ENCODE measurements around the gene S100A14.

The S100A14 gene

DNA sequence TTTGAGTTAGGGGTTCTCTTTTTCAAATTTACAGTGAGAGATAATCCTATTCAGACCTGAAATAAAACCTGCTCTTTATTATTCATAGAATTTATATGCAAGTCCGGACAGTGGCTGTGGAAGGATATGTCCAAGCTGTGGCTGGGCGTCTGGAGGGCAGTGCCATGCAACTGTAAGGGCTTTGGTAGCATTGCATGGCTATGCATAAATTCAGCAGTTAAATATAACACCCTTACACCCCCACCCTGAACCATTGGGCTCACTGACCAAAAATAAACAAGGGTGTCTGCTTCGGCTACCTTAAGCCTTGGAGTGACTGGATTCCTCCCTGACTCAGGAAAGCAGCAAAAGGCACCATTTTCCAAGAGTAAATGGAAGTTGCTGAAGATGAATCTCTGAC, 23.2 kb upstream of the S100A14 start:
- DNase-seq (ENCODE audit: low read depth in 3 of 3, low spot score in 1 of 3): no peak

DNA sequence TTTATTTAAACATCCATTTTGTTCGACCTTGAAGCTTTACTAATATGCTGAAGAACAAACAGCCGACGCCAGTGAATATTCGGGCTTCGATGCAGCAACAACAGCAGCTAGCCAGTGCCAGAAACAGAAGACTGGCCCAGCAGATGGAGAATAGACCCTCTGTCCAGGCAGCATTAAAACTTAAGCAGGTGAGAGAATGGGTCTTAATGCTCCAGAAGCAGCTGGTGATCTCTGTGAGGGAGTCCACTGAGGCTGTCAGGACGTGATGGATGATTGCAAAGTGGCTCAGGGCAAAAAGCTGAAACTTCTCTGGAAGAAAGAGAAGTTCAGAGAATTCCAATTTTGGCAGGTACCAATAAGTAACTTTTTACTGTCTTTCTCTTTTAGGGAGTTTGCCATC, 22.1 kb upstream of the S100A14 start:
- DNase-seq (ENCODE audit: low read depth in 3 of 3, low spot score in 1 of 3): no peak

- DNase-seq (ENCODE audit: low read depth in 3 of 3, low spot score in 1 of 3): no peak
Measured at GRCh38 chr1:153636312-153636711, 20.2 kb upstream of the S100A14 start.

GRCh38 chr1:153635872-153636271, 19.7 kb upstream of the S100A14 start:
- DNase-seq (ENCODE audit: low read depth in 3 of 3, low spot score in 1 of 3): no peak

GRCh38 chr1:153633754-153634665, 17.9 kb upstream of the S100A14 start, which contains the start of gene CHTOP:
Gene CHTOP, plus strand, starts transcription at chr1:153634066. Its CDS starts 2,523 bp downstream, at chr1:153636589.
- peak; percentile 93 to 96 (median 95) for DNase-seq (ENCODE audit: low read depth in 3 of 3, low spot score in 1 of 3)

DNA sequence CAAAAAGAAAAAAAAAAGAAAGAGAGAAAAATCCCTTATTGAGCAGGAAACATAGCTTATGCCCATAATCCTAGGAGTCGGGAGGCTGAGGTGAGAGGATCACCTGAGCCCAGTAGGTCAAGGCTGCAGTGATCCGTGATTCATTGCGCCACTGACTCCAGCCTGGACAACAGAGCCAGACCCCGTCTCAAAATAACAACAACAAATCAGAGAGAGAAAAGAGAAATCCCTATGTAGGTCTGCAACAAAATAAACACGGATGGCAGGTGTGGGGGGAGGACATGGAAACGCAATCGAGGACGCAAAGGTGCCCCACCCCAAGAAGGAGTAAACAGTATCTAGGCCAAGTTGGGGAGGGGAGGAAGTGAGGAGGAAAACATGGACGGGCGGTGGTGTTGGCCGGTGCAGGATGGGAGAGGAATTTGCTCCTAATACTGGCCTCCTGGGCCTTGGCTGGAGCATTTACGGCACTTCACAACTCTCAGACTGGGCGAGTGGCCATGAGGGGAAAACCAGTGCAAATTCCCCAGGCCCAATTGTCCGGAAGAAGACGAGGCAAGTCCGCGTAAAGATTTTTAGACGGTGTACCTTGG, 17.1 kb upstream of the S100A14 start:
- DNase-seq (ENCODE audit: low read depth in 3 of 3, low spot score in 1 of 3): no peak

DNA sequence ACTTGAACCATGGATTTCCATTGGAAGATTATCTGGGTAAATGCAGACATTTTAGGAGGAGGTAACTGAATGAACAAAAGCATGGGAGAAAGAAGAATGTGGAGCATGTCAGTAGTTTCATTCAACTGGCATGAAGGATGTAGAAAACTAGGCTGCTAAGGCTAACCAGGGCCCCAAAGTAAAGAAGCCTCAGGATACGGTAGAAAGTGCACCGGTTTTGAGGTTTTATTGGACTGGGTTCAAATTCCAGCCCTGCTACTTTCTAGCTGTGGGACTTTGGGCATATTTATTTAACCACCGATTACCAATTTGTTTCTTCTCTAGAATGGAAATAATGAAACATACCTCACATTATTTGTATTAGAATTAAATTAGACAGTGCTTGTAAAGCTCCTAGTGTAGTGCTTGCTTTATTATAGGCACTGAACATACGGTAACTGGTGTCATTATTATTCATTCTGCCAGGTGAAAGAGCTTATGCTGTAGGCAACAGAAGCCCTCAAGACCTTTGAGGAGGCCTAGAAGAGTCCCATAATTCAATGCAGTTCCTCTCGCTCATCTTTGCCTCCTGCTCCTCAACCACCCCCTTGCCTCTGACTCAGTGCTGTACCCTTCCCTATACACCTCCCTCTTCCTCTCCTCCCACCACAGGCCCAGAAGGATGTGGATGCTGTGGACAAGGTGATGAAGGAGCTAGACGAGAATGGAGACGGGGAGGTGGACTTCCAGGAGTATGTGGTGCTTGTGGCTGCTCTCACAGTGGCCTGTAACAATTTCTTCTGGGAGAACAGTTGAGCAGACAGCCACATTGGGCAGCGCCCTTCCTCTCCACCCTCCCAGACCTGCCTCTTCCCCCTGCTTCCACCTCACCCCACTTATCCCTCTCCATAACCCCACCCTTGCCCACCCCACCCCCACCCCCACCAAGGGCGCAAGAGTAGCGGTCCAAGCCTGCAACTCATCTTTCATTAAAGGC, 15.2 kb upstream of the S100A14 start:
- DNase-seq (ENCODE audit: low read depth in 3 of 3, low spot score in 1 of 3): no peak

DNA sequence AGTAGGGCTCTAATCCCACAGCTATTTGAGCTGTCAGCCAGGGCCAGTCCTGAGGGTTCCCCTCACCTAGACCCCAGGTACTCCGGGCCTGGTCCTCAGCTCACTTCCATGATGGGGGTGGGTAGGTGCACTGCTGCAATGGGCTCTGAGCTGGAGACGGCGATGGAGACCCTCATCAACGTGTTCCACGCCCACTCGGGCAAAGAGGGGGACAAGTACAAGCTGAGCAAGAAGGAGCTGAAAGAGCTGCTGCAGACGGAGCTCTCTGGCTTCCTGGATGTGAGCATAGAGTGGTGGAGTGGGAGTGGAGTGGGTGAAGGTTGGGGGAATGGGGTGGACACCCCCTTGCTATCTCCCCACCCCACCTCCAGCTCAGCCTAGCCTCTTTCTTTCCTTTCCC, 14.3 kb upstream of the S100A14 start:
- no peak for DNase-seq (ENCODE audit: low read depth in 3 of 3, low spot score in 1 of 3)

DNA sequence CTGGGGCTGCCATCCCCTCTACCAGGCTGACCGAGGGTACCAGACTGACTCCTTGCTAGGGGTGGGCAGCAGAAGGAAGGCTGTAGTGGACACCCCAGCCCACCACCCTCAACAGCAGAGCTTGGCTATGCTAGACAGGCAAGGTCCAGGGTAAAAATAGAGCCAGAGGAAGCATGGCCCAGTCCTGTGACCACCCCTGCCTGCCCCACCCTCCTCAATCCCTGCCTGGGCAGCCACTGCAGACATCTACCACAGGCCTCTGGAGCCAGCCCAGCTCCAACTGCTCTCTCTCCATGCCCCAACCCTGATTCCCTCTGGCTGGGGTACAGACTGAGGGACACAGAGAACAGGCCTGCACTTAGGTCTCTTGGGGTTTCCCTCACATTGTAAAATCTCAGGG, 13.8 kb upstream of the S100A14 start:
- DNase-seq (ENCODE audit: low read depth in 3 of 3, low spot score in 1 of 3): no peak

- DNase-seq (ENCODE audit: low read depth in 3 of 3, low spot score in 1 of 3): no peak
Measured at GRCh38 chr1:153629343-153629665, 13.2 kb upstream of the S100A14 start.

- no peak for DNase-seq (ENCODE audit: low read depth in 3 of 3, low spot score in 1 of 3)
Measured at GRCh38 chr1:153628638-153629342, 12.7 kb upstream of the S100A14 start.

DNA sequence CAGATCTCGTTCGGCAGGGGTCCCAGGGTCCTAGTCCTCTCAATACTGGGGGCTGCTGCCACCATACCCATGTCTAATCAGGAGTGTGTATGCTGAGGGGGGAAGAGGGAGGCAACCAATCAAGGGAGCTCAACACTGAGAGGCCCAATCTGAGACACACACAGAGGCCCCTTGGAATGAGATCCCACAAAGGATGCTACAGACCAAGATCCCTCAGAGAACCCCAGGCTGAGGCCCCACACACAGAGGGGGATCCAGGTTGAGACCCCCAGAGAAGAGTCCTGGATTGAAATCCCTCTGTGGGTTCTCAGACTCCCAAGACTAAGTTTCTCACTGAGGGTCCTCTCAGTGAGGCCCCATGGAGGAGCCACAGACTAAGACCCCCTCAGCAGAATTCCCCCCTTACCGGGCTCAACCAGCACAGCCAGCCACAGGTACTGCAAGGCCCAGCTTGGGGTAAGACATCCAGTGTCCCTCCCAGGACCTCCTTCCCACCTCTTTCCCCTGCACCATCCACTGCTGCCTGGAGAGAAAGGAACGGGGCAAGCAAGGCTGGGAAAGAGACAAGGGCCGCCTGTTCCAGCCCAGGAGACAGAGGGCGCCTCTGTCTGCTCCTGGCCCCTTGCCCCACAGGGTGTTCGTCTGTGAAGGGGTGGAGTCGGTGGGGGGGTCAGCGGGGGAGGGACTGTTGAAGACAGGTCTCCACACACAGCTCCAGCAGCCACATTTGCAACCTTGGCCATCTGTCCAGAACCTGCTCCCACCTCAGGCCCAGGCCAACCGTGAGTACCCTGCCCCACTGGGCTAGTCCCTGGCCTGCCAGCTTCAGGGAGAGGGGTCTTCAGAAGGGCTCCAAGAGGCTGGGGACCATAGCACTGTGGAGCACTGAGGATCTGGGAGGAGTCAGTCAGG, 11.8 kb upstream of the S100A14 start, which contains the start of gene S100A1:
Gene S100A1 (plus strand): TSS at position 720 of the 912 bp plus-strand sequence. CDS start 2,088 bp downstream, outside the sequence.
- DNase-seq (ENCODE audit: low read depth in 3 of 3, low spot score in 1 of 3): no peak

DNA sequence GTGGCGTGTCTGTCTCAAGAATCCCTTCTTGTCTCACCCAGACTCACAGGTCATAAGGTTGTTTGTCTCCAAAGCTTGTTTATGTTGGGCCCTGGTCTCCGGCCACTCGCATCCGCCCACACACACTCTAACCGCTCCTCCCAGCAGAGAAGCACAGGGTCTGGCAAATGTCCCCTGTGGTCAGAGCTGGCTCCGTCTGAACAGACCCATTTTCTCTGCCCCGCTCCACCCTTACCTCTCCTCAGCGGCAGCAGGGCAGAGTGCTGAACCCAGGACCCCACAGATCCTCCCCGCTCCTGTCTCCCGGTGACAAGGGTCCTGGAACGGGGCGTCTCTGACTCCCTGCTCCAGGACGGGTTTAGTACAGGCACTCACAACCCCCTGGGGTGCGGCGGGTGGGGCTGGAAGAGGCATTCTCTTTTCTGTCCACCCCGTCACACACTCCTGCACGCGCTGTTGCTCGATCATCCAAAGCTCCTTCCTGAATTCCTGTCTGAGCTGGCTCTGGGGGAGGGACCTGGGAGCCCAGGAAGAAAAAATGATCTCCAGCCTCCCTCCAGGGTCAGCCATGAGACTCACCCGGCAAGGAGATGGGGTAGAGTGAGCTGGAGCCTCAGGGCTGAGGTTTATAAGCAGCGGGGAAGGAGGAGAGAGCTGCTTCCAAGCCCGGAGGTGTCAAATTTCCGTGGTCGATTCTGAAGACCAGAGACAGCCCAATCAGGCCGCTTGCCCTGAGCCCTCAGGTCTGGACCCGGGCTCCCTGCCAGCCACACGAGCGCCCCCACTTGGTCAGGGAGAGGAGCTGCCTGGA, 11.0 kb upstream of the S100A14 start, which contains the start of gene S100A13:
Gene S100A13 (minus strand): TSS at position 602 of the 811 bp plus-strand sequence. CDS start 1,033 bp downstream, outside the sequence.
- no peak for DNase-seq (ENCODE audit: low read depth in 3 of 3, low spot score in 1 of 3)

DNA sequence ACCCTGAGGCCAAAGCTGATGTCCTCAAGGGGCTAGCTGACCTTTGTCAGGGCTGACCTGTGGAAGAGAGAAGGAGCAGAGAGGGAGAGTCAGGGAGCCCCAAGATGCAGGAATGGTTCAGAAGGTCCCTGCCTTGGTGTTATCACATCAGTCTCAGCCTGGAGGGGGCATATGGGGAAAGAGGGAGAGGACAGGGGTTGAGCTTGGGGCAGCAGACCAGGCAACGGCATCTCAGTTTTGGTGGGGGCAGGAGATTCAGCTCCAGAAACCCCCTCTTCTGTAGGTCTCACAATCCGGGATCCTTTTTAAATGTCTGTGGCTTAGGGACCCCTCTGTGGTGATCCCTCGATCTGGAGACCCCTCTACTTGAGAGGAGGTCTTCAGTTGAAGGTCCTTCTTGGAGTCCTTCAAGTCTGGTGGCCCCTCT, 10.4 kb upstream of the S100A14 start:
- DNase-seq (ENCODE audit: low read depth in 3 of 3, low spot score in 1 of 3): no peak

- DNase-seq (ENCODE audit: low read depth in 3 of 3, low spot score in 1 of 3): no peak
Measured at GRCh38 chr1:153624965-153625611, 9.0 kb upstream of the S100A14 start.

DNA sequence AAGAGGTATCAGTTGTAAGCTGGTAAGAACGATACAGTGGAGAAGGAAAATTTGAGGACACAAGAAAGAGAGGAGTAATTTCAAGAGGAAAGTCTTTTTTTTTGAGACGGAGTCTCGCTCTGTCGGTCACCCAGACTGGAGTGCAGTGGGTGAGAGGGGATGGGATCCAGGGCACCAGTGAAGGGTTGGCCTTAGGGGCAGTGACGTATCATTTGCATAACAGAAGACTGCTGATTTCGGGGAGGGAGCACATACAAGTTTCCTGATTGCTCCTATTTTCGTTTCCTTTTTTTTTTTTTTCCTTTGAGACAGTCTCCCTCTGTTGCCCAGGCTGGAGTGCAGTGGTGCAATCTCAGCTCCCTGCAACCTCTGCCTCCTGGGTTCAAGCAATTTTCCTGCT, 7.0 kb upstream of the S100A14 start:
- DNase-seq (ENCODE audit: low read depth in 3 of 3, low spot score in 1 of 3): no peak

- DNase-seq (ENCODE audit: low read depth in 3 of 3, low spot score in 1 of 3): no peak
Measured at GRCh38 chr1:153619171-153619570, 3.0 kb upstream of the S100A14 start.

GRCh38 chr1:153617663-153618062, 1.5 kb upstream of the S100A14 start:
- peak in 2 of 3 donors; percentile 2 to 54 for DNase-seq (ENCODE audit: low read depth in 3 of 3, low spot score in 1 of 3)
